GM11168 (cell line): ENCODE results near the gene CD80.
"Not testable (repeated sequence)": the region's sequence is repeated elsewhere in the genome, so short reads cannot be mapped to it uniquely, and the experiment has no call there.

Experiments
- in situ Hi-C: fragments of 300-500 bp; cut with MboI; formaldehyde crosslinking; loops from one replicate; pipeline ENCODE4 v1.12.0; 2022; ENCODE audit warnings: low sequenced_read_pairs; ENCODE audit not compliant: unreplicated experiment

CD80 gene

GRCh38 chr3:119585208-119585607 lies 25.8 kb upstream of the CD80 start:
- in situ Hi-C loops: no loop called here

GRCh38 chr3:119582178-119582577 lies 22.8 kb upstream of the CD80 start:
- in situ Hi-C loops: no loop called here

GRCh38 chr3:119580067-119580760 lies 20.8 kb upstream of the CD80 start:
- in situ Hi-C loops: no loop called here

- in situ Hi-C loops: no loop called here
Observed at GRCh38 chr3:119579366-119580066, 20.1 kb upstream of the CD80 start, which contains the start of gene ADPRH. TSS of gene ADPRH (plus strand) at chr3:119579492. CDS start at chr3:119582170, 2,678 bp downstream.

DNA sequence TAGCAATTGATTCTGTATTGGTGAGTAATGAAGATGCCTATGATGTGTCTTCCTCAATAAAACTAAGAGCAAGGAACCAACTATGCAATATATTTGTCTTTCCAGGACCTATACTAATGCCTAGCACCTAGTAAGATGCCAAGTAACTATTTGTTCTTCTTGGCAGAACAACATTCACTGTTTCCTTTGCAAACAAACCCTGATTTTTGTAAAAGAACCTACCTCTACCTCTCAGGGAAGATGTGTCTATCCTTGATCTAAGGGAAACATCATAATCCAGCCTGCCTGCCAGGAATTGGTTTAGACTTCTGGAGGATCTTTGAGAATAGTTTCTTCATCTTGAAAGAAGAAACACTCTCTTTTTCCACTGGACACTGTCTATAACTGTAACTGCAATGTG lies 16.1 kb upstream of the CD80 start:
- in situ Hi-C loops: no loop called here

DNA sequence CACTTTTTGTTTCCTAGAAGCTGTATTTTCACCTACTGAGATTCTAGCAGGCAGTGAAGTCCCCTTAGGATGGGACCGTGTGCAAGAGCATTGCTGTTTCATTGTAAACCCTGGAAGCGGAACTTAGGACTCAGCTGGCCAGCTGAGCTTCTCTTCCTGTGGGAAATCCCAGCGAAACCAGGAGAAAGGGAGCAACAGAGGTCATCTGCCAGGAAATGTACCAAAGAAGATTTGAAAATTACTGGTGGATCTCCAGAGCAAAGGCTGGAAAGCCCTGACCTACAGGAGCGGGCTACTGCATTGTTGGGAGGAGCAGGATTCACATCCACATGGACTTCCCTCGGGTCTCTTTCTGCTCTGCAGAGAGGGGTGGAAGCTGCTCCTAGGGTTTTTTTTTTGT lies 12.3 kb upstream of the CD80 start:
- in situ Hi-C loops: no loop called here

GRCh38 chr3:119571230-119571629 lies 11.8 kb upstream of the CD80 start:
- in situ Hi-C loops: no loop called here

GRCh38 chr3:119570229-119570628 lies 10.8 kb upstream of the CD80 start:
- in situ Hi-C loops: no loop called here

GRCh38 chr3:119569156-119569555 lies 9.7 kb upstream of the CD80 start:
- in situ Hi-C loops: no loop called here

DNA sequence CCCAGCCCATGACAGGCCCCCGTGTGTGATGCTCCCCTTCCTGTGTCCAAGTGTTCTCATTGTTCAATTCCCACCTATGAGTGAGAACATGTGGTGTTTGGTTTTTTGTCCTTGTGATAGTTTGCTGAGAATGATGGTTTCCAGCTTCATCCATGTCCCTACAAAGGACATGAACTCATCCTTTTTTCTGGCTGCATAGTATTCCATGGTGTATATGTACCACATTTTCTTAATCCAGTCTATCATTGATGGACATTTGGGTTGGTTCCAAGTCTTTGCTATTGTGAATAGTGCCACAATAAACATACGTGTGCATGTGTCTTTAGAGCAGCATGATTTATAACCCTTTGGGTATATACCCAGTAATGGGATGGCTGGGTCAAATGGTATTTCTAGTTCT lies 3.9 kb upstream of the CD80 start:
- in situ Hi-C loops: not testable (repeated sequence)

DNA sequence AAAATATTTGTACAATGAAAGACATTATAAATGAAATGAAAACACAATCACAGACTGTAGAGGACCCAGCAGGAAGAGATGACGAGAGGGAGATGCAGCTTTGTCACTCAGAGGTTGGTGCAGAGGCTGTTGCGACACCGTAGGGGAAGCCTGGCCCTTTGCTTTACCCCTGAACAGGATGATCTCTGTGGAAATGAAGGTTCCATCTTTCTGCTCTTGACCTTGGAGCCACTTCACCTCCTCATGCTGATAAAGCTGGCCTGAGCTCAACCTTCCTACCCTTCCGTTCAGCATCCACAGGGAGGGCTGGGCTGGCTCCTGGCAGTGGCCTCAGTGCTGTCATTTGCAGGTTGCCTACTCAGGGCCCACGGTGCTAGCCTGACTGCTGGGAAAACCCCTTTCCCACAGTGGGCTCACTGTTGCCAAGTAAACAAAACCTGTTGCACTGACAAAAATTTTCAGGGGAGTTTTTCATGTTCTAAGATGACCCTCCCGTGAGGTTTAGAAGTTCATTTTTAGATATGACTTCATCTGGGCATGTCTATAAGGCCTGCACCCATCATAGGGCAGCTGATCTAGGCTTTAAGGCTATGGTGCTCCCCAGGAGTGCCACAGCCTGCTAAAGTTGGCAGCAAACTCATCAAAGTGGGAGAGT lies 3.0 kb upstream of the CD80 start:
- in situ Hi-C loops: no loop called here

GRCh38 chr3:119560160-119560559 lies 746 bp upstream of the CD80 start:
- in situ Hi-C loops: no loop called here

DNA sequence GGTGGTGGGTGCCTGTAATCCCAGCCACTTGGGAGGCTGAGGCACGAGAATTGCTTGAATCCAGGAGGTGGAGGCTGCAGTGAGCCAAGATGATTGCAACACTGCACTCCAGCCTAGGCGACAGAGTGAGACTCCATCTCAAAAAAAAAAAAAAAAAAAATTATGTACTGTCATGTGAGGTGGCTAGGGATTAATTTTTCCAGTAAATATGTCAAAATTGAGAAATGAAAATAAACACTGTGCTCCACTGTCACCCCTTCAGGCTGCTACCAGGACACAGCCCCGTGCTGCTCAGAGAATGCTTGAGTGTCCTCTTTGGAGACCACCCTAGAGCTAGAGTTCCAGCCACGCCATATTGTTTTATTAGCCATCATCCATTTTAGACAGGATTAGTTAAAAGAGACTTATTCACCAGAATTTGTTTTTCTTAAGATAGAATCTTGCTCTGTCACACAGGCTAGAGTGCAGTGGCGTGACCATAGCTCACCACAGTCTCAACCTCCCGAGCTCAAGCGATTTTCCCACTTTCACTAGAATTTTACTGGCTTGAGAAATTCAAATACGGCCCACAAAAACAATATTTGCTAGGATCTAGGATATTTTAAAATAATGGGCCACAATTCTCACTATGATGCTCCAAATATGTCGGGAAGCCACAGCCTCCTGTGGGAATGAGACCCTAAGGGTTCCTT lies 642 bp downstream of the CD80 start:
- in situ Hi-C loops: no loop called here

- in situ Hi-C loops: no loop called here
Observed at GRCh38 chr3:119557877-119558269, 1.5 kb downstream of the CD80 start.

- in situ Hi-C loops: no loop called here
Observed at GRCh38 chr3:119557192-119557876, 2.1 kb downstream of the CD80 start.

GRCh38 chr3:119555929-119556328 lies 3.5 kb downstream of the CD80 start:
- in situ Hi-C loops: no loop called here

DNA sequence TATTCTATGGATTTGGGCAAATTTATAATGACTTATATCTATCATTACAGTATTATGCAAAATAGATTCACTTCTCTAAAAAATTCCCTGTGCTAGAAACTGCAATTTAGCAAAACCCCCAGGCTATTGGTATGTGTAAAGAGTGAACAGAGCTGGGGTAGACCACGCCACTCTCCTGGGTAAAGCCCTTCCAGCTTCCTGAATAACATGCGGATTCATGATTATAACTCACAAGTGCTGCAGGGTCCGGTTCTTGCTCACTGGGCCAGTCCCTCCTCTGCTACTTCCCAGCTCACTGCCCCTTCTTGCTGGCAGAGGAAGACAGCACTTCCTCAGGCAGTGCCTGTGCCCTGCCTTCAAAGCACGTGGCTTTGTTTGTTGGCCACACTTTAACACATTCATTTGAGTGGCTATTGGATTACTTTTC lies 4.1 kb downstream of the CD80 start:
- in situ Hi-C loops: no loop called here

GRCh38 chr3:119553823-119554415 lies 5.5 kb downstream of the CD80 start:
- in situ Hi-C loops: no loop called here

GRCh38 chr3:119552928-119553327 lies 6.5 kb downstream of the CD80 start:
- in situ Hi-C loops: not testable (repeated sequence)

DNA sequence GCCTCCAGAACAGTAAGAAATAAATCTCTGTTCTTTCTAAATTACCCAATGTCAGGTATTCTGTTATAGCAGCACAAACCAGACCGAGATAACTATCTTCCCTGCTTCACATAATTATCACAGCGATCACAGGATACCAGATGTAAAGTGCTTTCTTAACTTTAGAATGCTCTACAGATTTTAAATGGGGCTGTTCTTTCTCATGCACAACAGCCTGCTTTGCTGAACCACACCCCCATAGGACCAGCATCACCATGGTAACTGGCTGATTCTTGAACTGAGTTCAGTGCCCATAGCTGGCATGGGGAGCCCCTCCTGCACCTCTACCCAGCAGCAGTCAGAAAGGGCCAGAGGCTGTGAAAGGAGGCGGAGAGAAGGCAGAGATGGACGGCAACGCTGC lies 7.8 kb downstream of the CD80 start:
- in situ Hi-C loops: no loop called here
